GM19455 (cell line): Measurements from ENCODE around the gene MYO18B.

Source experiments
- ATAC-seq: cut with Tn5 transposase; IDR thresholded peaks from one replicate; pipeline ENCODE4 v1.9.1; 2021; ENCODE audit not compliant: unreplicated experiment

The MYO18B gene

DNA sequence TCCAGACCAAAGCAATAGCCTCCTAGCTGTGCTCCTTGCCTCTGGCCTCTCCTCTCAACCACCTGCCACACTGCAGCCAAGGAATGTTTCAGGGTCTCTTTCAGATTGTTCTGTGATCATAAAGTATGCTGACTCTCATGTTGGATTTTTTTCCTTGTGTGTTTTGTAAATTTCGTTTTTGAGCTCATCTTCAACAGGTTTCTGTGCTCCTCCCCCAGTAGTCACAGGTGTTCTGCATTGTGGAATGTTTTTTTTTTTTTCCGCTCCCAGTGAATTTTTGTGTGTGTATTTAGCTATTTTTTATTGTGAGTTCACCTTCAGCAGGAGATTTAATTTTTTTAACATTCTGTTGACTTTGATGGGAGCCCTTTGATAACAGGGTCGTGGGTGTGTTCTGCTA lies 153.7 kb downstream of the MYO18B start:
- no peak for ATAC-seq

DNA sequence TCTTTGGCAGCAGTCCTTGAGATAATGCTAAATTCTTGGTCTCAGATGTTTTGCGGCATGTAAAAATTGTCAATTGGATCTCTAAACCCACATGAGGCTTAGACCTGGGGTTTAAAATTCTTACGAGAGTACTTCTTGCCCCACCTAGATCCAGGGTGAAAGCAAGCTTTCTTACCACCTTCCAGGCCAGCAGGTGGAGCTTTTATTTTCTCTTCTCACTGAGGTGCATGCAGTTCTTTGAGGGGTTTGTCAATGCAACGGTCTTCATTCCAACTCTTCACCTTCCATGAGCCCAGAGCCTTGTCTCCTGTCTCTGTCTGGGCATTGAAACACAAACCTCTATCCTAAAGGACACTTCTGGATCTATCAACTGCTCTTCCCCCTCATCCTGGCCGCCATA lies 154.1 kb downstream of the MYO18B start:
- no peak for ATAC-seq

DNA sequence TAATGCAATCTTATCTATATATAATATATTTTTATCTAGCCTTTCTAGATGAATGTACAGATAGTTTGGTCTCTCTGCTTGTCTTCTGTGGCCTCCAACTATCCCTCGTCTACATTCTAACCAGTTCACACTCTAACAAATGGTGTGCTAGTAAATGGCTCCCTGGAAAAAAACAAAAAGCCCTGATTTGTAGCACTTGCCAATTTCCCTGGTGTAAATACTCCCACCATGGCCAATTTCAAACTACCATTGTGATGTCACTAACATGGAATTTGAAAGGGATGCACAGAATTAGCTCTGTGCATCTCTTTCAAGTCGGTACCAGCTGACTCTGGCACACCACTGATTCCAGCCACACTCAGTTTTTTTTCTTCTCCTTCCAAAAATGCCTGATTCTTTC lies 154.6 kb downstream of the MYO18B start:
- no peak for ATAC-seq

DNA sequence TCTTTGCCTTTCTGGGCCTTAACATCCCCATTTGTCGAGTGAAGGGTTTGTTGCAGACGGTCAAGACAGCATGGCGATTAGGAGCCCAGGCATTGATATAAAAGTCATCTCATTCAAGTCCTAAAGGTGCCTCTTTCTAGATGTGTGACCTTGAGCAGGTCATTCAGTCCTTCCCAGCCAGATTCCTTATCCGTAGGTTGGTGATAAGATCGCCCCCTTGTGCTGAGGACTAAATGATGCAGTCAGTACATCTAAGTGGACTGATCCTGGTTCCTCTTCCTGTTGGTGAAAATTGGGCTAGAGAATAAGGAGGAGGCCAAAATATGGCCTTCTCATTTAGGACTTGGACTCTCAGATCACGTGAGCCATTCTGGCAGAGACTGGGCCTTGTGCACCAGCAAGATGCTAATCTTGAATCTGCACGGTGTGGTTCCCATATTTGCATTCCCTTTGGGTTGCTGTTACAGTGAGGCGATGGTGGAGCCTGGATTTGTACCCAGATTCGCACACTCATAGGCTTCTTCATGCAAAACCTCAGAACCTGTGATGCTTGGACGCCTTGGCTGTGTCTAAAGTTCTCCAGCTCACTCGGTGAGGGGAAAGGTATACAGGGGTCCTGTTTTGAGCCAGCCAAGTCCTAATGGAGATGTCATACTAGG lies 156.8 kb downstream of the MYO18B start:
- ATAC-seq = no peak

DNA sequence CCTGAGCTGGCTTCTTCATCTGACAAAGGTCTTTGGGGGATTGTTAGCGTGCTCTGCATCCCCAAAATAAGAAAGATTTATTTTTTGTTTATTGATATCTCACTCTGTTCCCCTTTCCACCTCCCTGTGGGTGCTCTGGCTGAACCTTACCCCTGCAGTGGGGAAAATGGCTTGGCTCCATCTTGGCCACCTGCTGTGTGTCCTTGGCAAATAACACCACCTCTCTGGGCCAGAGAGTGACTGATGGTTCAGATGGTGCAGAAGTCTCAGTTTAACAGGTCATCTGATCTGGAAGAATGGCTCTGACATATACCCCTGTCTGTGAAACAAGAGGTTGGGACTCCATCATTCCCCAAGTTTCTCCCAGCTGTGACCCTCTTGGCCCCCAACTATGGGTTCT lies 157.6 kb downstream of the MYO18B start:
- no peak for ATAC-seq

DNA sequence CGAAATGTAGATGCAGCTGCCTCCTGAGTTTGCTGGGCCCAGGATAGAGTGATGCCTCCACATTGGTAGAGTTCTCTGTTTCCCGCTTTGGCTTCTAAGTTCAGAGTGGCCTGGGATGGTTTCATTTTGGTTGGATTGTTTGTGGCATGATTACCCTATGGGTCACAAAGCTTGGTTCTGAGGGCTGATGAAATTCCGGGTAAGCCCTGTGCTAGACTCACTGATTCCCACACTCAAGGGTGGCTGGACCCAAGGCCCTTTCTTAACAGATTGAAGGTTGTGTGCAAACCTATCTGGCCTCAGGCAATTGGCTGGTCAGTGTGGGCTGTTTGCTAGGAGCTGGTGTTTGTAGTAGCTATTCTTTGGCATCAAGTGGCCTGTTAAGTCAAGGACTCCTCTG lies 158.4 kb downstream of the MYO18B start:
- ATAC-seq = no peak

DNA sequence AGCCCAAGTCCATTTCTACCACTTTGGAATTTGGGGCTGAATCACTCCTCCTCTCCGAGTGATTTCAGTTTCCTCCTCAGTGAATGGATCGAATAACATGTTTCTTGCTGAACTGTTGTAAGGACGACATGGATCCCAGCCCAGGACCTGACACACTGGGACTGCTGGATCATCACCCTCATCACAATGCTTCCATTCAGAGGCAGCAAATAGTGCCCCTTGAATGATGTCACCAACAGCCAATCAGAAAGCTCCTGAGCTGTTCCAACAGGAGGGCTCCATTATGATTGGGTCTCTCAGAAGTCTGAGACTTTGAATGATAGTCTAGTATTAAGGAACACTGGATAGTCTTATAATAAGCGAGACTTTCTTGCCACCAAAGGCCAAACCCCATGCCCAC lies 158.9 kb downstream of the MYO18B start:
- no peak for ATAC-seq

DNA sequence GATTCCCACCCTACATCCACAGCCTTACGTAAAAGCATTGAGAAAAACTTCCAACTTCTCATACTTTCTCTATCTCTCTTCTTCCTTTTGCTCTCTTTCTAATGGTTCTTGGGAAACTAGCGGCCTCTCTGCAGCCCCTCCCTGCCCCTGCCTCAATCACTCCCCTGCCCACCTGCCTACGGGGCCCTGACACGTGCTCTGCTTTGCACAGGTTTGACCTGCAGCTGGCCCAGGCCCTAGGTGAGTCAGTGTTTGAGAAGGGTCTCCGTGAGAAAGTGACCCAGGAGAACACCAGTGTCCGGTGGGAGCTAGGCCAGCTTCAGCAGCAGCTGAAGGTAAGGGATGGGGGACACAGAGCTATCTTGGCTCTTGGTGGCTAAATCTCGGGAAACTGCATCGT lies 160.4 kb downstream of the MYO18B start:
- no peak for ATAC-seq

DNA sequence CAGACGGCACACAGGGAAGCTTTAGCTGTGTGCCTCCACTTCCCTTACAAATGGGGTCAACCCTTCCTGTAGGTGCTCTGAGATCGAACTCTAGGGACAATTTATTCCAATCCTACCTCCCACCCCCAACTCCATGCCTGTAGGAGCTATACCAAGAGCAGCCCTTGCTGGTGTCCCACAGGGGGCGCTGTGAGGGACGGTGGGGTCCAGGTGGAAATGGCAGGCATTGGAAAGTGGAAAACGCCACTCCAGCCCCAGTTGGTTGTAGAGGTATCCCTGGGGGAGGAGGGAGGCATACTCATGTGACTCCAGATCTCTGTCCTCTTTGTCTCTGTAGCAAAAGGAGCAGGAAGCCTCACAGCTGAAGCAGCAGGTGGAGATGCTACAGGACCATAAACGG lies 161.3 kb downstream of the MYO18B start:
- no peak for ATAC-seq

DNA sequence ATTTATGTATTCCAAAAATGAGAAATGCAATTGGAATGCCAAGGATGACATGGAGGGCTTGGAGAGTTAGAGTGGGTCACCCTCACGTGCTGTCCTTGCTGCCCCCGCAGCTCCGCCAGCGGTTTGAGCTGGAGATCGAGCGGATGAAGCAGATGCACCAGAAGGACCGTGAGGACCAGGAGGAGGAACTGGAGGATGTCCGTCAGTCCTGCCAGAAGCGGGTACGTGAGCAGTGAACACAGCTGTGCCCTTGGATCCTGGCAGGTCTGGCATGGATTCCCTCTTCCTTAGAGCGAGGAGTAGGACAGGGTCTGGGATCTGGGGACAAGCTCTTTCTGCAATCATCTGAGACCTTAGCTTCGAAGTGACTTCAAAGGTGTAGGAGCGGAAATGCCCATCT lies 166.2 kb downstream of the MYO18B start:
- no peak for ATAC-seq

DNA sequence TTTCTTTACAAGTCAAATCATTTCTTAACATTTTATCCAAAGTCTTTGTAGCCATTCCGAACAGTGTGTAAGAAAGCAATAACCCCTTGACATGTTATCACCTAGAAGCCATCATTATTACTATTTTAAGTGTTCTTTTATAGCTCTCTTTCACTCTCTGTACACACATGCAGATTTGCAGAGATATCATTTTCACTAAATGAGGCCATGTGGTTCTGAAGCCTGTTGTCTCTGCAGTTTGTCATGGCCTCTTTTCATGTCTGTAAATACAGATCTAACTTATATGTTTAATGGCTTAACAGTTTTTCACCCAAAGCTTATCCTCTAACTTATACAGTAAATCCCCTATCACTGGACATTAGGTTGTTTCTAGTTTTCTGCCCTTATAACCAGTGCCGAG lies 166.8 kb downstream of the MYO18B start:
- no peak for ATAC-seq

DNA sequence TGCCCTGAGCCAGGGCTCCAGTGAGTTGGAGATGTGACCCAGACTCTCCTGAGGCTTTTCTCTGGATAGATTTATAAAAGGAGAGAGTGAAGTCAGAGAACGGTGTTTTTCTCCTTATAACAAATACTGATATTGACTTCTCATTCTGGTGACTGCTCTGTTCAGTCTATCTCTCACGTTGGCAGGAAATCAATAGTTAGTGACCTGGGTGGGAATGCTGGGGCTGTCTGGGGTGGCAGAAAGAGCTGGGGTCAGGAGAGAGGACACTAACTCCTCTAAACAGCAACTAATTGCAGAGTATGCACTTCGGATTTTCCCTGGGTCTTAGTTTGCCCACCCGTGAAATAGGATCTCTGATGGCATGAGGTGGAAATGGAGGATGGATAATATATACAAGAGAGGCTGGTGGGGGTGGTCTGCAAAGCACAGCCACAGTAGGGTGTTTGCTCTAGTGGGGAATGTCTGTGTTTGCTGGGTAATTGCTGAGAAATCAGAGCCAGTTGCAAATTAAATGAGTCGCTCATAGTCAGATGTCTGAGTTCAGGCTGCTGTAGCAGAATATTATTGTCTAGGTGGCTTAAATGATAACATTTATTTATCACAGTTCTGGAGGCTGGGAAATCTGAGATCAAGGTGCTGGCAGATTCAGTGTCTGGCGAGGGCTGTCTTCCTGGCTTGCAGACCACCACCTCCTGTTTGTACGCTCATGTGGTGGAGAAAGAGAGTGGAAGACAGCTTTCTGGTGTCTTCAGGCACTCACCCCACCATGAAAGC lies 167.8 kb downstream of the MYO18B start:
- no peak for ATAC-seq

DNA sequence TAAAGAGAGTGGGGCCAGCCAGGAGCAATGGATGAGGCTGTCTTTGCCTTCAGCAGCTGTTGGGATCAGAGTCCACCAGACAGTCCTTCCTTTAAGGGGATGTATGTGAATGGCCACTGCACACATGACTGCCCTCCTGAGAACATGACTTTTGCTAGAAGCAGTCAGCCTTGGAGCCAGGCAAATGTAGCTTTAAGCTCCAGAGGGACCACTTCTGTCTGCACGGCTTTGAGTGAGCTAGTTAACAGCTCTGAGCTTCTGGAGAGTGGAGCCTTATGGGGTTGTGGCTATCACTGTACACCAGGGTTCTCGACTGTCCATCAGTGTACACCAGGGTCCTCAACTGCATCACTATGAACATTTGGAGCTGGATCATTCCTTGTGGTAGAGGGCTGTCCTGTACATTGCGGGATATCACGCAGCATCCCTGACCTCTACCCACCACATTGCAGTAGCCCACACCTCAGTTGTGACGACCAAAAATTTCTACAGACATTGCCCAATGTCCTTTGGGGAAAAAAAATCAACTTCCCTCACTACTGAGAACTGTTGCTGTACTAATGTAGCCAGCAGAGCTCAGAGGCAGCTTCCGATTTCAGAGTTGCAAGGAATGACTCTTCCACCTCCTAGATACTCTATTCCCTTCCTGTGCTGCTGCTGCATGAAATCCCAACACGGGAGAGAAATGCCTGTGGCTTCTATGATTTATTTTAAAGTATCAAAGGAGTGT lies 169.4 kb downstream of the MYO18B start:
- no peak for ATAC-seq

DNA sequence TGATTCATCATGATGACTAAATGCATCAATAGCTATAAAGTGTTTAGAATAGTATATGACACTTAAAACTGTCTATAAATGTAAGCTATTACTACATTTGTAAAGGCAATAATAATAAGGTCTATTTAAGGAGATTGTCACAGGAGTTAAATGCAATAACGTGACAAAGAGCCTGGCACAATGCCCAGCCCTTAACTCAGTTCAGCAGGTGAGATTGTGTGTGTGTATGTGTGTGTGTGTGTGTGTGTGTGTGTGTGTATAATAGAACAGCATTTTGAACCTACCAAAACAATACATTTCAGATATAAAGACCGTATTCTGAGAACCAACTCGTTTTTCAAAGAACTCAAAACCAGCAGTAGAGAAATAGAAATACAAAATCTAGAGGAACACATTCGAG lies 177.5 kb downstream of the MYO18B start:
- no peak for ATAC-seq

DNA sequence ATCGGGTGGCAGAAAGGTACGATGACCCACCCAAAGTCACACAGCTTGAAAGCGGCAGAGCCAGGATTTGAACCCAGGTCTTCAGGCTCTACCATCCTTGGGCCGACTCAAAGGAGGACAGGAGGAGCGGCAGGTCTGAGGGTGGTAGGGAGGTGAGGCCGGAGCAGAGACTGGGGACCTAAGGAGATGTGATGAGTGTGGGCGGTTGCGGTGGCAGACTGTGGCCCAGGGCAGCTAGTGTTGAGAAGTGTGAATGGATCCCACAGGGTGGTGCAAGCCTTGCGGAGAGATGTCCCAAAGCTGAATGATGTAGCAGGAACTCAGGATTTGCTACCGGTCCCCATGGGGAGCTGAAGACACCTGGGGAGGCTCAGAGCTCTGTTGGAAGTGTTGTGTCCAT lies 180.2 kb downstream of the MYO18B start:
- ATAC-seq = no peak

DNA sequence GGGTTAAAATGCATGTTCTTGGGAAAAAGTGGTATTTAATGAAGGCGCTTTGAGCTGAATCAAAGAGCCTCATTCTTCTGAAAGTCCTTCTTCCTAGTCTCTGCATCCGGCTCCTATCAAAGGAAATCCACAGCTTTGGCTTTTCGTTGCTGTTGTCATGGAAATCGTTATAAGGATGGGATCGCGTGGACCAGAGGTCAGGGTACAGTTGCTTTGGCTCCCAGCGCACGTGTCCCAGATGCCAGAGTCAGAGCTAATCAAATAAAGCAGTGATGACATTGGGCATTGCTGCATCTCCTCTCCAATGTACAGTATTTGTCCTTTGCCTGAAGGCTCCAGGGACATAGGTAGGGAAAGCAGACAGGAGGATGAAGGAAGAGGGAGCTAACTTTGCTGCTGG lies 181.9 kb downstream of the MYO18B start:
- no peak for ATAC-seq

DNA sequence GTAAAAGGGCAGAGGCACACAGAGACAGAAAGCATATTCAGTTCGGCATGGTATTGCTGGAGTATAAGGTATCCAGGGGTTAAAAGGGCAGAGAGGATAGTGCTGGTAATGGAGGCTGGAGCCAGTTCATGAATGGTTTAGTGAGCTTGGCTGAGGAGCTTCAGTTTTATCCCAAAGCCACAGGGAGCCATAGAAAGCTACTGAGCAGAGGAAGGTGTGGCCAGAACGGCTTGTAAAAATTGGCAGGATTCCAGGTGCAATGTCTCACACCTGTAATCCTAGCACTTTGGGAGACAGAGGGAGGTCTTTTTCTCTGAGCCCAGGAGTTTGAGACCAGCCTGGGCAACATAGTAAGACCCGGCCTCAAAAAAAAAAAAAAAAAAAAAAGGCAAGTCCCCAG lies 186.1 kb downstream of the MYO18B start:
- no peak for ATAC-seq

DNA sequence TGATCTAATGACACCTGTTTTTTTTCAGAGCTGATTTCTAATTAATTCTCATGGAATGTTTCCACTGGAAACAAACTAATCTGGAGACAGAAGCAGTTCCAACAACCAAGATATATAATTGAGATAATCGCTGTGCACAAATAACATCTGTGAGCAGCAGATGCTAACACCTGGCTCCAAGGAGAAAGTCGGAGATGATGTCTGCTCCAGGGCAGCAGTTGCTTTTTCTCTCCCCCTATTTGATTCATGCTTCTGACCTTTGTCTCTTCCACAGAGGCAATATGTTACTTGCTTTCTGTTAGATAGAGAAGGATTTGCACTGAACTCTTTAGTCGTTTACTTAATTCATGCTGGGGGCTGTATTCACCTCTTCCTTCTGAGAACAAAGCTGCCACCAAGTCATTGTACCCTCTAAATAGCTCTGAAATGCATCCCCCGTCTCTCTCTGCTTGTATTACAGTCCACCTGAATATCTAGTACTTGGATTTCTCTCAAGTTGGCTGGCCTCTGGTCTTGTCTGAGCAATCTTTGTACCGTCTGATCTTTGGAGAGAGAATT lies 187.4 kb downstream of the MYO18B start:
- no peak for ATAC-seq

DNA sequence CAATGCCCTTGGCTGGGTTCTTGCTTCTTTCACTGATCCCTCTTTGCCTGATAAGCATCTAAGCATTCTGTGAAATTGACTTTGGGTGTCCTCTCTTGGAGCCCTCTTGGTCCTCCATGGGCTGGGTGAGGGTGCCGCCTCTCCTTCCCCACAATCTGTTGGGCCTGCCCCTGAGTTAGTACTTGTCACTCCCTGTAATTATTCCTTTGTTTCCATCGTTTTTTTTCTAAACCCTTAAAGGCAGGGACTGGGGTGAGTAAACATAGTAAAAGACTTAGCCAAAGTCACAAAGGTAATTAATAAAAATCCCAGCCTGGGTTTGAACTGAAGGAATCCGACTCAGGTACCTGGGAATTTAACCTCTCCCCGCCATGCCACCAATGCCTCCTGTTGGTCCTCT lies 188.1 kb downstream of the MYO18B start:
- no peak for ATAC-seq

DNA sequence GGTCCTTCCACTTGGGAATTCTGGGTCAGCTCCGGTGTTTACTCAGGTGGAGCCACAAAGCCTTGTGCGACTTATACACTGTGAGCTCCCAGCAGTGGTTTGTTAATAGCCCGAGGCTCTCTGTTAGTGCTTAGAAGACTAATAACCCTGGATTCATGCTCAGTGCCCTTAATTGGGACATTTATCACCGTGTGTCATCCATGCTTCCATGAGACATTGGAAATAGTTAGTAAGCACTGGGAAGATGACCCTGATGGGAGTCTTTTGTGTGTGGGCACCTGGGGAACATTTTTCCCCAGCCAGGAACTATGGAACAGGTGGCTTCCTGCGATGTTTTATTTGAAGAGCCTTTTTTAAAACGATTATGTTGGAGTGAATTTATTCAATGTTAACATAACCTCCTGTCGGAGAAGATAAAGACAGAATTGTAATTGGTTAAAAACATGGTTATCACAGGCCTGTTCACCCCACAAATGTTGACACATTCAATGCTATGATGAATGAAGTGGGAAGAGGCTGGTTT lies 188.9 kb downstream of the MYO18B start:
- ATAC-seq = no peak

DNA sequence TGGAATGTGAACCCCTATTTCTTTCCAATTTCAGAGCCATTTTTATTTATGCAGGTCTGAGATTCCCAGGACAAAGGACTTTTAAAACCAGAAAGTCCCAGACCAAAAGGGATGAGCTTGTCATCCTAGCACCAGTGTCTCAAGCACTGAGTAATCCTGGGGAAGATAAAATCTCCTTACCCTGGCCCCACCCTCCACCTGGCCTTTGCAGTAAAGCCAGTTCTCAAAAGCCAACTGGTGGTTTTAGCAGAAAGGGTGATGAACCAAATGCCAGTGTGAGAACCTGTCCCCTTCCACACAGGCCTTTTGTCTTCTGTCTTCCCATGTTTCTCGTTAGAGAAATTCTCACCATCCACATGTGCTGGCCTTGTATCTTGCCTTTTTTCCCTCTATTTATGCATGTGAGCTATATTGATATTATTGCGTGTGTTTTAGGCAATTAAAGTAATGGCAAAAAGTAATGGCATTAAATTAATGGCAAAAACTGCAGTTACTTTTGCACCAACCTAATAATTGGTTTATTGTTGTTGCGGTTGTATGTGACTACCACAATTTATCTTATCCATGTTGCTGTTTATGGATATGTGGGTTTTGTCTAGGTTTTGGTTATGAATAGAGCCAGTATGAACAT lies 191.3 kb downstream of the MYO18B start:
- no peak for ATAC-seq
